ENCODE measurements around the gene ATP6V0E2.
"Not testable (repeated sequence)": the region's sequence is repeated elsewhere in the genome, so short reads cannot be mapped to it uniquely, and the experiment has no call there.

Gene ATP6V0E2

DNA sequence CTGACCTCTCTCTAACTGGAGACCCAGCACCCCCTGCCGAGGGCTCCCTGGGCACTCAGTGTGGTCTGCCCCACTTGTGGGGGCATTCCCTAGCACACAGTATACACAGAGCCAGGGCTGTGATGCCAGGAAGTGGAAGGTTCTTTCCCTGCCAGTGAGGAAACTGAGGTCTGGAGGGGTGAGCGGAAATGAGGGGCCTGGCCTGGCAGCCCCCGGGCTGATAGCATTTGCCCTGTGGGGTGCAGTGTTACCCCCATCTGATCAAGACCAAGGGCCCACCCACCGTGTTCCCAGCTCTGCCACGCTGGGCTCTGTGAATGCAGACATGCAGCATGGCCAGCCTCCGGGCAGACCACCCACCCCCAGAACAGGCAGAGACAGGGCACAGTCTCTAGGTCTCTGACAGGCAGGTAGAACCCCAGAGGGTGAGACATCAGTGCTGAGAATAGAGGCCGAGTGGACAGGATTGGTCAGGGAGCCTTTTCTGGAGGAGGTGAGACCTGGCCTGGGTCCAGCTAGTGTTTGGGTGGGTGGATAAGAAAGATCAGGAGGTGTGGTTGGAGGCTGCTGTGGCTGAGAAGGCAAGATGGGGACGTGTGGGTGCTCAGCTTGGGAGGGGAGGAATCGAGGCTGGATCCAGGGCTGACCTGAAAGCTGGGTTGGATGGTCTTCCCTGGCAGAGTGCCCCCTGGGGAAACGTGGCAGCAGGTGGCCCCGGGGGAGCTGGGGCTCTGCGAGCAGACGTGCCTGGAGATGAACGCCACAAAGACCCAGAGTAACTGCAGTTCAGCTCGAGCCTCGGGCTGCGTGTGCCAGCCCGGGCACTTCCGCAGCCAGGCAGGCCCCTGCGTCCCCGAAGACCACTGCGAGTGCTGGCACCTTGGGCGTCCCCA is 46.4 kb upstream of the ATP6V0E2 start:
- no peak for DNase-seq (ENCODE audit: low read depth)
- TF ChIP-seq, protein P1, sequence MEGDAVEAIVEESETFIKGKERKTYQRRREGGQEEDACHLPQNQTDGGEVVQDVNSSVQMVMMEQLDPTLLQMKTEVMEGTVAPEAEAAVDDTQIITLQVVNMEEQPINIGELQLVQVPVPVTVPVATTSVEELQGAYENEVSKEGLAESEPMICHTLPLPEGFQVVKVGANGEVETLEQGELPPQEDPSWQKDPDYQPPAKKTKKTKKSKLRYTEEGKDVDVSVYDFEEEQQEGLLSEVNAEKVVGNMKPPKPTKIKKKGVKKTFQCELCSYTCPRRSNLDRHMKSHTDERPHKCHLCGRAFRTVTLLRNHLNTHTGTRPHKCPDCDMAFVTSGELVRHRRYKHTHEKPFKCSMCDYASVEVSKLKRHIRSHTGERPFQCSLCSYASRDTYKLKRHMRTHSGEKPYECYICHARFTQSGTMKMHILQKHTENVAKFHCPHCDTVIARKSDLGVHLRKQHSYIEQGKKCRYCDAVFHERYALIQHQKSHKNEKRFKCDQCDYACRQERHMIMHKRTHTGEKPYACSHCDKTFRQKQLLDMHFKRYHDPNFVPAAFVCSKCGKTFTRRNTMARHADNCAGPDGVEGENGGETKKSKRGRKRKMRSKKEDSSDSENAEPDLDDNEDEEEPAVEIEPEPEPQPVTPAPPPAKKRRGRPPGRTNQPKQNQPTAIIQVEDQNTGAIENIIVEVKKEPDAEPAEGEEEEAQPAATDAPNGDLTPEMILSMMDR (conservative IDR thresholded peaks at IDR 0.05; ENCODE audit: low read depth, low read length): no peak
- H3K4me3 ChIP-seq (ENCODE audit: low read depth, low read length): no peak overlapping the region

DNA sequence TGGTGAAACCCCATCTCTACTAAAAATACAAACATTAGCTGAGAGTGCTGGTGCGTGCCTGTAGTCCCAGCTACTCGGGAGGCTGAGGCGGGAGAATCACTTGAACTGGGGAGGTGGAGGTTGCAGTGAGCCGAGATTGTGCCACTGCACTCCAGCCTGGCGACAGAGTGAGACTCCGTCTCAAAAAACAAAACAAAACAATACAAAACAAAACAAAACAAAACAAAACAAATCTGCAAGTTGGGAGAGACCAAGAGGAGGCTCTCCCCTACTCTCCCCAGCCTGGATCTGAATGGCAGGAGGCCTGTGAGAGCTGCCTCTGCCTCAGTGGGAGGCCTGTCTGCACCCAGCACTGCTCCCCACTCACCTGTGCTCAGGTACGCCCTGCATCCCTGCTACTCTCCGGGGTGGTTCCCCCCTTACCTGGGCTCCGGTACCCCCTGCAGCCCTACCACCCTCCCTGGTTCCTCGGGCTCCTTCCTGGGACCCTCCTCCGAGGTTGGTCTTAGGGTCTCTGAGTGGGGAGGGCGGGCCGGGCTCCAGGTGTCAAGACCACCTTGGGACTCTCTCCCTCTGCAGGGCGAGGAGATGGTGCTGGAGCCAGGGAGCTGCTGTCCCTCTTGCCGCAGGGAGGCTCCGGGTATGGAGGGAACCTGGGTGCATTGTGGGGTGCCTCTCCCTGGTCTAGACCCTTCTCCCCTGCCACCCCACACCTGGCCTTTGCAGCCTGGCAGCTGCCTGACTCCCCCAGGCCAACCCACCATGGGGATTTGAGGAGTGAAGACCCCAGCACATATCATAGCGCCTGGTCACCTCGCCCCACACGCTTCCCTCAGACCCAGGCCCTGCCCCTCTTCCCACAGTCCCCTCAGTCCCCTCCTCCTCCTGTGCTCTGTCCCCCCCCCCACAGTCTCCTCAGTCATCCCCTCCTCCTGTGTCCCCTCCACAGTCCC is 45.1 kb upstream of the ATP6V0E2 start:
- TF ChIP-seq, protein P1 (conservative IDR thresholded peaks at IDR 0.05; ENCODE audit: low read depth, low read length): no peak
- no peak overlapping the region for H3K4me3 ChIP-seq (ENCODE audit: low read depth, low read length)
- DNase-seq (ENCODE audit: low read depth): no peak

DNA sequence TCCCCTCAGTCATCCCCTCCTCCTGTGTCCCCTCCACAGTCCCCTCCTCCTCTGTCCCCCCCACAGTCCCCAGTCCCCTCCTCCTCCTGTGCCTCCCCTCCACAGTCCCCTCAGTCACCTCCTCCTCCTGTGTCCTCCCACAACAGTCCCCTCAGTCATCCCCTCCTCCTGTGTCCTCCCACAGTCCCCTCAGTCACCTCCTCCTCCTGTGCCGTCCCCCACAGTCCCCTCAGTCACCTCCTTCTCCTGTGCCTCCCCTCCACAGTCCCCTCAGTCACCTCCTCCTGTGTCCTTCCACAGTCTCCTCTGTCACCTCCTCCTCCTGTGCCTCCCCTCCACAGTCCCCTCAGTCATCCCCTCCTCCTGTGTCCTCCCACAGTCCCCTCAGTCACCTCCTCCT is 43.2 kb upstream of the ATP6V0E2 start:
- not testable (repeated sequence) for H3K4me3 ChIP-seq (ENCODE audit: low read depth, low read length); DNase-seq (ENCODE audit: low read depth)

DNA sequence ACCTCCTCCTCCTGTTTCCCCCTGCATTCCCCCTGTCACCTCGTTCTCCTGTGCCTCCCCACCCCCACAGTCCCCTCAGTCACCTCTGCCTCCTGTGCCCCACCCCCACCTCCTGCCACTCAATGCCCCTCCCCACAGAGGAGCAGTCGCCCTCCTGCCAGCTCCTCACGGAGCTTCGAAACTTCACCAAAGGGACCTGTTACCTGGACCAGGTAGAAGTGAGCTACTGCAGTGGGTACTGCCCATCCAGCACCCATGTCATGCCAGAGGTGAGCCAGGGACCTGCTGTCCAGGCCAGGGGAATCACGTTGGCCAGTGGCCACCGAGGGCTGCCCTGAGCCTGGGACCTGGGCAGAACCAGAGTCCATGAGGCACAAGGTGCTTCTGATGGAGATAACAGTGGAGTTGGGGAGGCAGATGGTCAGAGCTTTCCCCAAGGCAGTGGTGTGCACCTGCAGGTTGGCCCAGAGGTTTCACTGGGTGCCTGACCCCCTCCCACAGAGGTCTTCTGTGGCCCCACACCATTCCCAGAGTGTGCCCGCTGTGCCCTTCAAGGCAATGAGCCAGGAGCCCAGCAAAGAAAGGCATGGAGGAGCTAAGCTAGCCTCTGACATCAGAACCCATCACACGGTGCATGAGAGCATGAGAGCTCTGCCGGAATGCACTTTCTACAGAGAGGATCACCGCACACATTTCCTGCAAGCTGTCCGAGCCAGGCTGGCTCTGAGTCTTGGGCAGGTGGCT is 42.6 kb upstream of the ATP6V0E2 start:
- TF ChIP-seq, protein P1 (conservative IDR thresholded peaks at IDR 0.05; ENCODE audit: low read depth, low read length): no peak
- no peak overlapping the region for H3K4me3 ChIP-seq (ENCODE audit: low read depth, low read length)
- no peak for DNase-seq (ENCODE audit: low read depth)

DNA sequence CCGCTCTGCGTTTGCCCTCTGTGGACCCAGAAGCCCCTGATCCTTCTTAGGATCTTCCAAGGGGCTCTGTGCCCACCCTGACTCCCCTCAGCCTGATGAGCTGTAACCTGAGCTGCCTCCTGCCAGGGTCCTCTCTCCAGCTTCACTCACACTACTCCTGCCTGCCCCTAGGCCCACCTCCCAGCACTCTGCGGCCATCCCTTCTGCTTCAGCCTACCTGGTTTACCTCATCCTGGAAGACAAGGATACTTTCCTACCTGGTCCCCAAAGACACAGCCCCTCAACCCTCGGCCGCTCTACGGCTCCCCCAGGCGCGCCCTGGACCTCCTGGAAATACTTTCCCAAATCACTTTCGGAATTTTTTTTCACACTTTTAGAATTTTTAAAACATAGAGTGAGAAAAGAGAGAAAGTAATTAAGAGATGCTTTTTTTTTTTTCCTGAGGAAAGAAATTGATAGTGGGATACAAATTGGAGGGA is 42.0 kb upstream of the ATP6V0E2 start:
- TF ChIP-seq, protein P1 (conservative IDR thresholded peaks at IDR 0.05; ENCODE audit: low read depth, low read length): no peak
- H3K4me3 ChIP-seq (ENCODE audit: low read depth, low read length): no peak overlapping the region
- no peak for DNase-seq (ENCODE audit: low read depth)

DNA sequence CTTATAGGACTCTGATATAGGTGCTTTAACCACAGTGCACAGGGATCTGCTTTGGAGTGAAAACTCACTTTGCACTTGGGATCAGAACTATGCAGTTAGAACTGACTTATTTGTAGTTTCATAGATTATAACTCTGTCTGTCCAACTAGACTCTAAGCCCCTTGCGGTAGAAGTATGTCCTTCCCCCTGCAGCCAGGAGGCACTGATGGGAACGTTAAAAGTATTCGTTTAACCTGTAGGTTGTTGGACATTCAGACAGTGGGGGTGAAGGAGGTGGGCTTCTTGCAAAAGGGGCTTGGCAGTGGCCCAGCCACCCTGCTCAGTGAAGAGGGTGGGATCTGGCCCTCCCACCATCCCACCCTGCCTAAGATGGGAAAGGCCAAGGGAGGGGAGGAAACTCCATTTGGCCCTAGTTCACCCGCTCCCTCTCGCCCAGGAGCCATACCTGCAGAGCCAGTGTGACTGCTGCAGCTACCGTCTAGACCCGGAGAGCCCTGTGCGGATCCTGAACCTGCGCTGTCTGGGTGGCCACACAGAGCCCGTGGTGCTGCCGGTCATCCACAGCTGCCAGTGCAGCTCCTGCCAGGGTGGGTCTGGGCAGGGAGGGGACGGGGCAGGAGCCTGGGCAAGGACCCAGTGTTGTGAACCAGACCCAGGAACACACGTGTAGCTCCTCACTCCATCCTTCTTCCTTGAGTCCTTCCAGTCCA is 41.3 kb upstream of the ATP6V0E2 start:
- TF ChIP-seq, protein P1 (conservative IDR thresholded peaks at IDR 0.05; ENCODE audit: low read depth, low read length): peak; percentile 30
- no peak overlapping the region for H3K4me3 ChIP-seq (ENCODE audit: low read depth, low read length)
- no peak for DNase-seq (ENCODE audit: low read depth)
